HG03064 (cell line): ENCODE results near the gene DCBLD2.

ENCODE experiments used
- ATAC-seq: cut with Tn5 transposase; IDR thresholded peaks from one replicate; pipeline ENCODE4 v1.9.1; 2021; ENCODE audit warnings: low read depth; ENCODE audit not compliant: unreplicated experiment

Gene DCBLD2

GRCh38 chr3:98901392-98902350 is at the start of gene DCBLD2:
DCBLD2 (minus strand) TSS chr3:98901695; CDS start chr3:98901326, 369 bp downstream.
- ATAC-seq: peak; percentile 100

GRCh38 chr3:98945666-98946065 is 44.2 kb upstream of the DCBLD2 start:
- no peak for ATAC-seq

- ATAC-seq: no peak
Measured at GRCh38 chr3:98945101-98945524, 43.6 kb upstream of the DCBLD2 start.

- no peak for ATAC-seq
Measured at GRCh38 chr3:98930413-98930812, 28.9 kb upstream of the DCBLD2 start.

DNA sequence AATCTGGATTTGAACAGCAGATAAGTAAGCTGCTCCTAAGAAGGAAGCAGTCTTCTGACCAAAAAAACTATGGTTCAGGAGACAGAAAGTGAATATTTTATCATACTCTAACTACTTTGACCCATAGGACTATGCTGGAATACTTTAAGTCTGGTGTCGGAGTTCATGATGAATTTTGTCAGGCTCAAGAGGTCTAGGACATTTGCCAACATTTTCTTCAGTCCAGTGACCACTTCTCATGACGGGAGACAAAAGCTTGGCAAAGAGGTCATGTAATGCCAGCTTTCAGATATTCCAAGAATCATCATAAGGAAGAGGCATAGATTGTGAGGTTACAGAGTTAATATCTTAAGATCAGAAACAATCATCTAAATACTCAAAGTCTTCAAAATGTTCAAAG is 20.5 kb upstream of the DCBLD2 start:
- ATAC-seq: no peak

DNA sequence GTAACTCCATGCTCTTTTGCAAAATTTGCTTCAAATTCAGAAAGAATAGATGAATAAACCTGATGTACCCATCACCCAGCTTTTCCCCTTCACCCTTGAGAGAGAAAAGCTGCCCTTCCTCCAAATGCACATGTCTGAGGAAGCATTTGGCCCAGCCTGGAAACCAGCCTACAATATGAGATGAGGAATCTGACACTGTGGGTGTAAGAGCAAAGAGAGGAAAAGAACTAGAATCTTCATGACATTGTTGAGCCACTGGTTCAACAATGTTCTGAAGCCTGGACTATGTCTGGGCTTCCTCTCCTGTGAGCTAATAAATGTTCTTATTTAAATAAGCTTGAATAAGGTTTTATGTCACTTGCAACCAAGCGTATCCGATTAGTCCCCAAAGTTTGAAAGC is 18.7 kb upstream of the DCBLD2 start:
- ATAC-seq: no peak

- no peak for ATAC-seq
Measured at GRCh38 chr3:98918586-98918985, 17.1 kb upstream of the DCBLD2 start.

DNA sequence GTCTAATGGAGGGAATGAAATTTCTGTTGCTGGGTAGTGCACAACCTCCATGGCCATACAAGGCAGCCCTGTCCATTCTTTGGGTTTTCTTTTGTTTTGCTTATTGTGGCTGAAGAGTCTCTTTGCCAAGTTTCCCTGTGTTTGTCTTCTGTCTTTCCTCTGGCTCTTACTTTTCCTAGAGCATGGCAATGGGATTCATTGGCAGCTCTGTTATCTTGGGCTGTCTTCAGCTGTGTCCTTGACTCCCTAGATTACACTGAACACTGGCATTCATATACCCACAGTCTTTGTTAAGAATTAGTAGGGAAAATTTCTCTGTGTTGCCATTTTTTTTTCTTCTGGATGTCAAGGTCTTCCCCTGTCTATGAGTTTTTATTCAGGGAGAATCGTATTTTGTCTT is 16.1 kb upstream of the DCBLD2 start:
- no peak for ATAC-seq

GRCh38 chr3:98914210-98915080 is 12.9 kb upstream of the DCBLD2 start:
- ATAC-seq: no peak

DNA sequence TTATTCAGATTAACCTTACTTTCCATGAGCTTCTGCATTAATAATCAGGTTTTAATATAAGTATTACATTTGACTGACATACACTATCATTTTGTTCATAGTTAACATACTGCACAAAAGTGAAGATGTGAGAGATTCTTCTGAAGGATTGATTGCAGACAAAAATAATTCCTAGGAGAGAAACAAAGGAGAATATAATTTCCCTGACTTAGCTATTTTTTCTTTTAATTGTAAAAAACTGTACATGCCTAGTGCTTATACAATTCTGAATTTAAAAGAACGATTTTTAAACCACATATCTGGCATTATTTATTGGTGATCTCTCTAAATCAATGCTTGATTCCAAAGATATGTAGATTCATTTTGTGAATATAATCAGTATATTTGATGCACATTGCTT is 11.0 kb upstream of the DCBLD2 start:
- no peak for ATAC-seq

- no peak for ATAC-seq
Measured at GRCh38 chr3:98906230-98906629, 4.7 kb upstream of the DCBLD2 start.

DNA sequence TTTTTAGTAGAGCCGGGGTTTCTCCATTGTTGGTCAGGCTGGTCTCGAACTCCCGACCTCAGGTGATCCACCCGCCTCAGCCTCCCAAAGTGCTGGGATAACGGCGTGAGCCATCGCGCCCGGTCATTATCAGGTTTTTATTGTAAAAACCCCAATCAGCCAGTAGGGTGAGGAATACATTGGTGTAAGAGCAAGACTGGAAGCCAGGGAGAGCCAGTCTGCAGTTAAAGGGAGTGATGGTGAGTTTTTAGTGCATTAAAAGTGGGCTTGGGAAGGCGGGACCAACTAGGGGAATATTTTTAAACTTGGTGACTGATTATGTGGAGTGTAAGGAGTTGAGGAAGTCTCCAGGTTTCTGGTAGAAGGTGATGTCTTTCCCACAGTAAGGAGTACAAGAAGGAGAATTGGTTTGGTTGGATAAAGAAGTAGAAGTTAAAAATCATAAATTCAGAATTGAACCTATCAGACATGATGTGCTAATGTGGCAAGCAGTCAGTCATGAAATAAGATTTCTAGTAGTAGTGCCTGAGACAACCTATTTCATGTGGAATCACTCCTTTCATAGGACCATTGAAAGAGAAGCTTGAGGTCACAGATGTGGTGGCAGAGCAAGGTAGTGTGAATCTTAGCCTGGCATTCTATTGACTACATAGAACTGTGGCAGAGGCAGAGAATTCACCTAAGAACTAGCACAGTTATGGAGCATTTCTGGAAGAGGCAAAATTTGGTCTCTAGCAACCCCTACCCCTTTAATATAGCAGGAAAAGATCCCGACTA is 2.4 kb upstream of the DCBLD2 start:
- ATAC-seq: no peak

GRCh38 chr3:98903099-98903498 is 1.6 kb upstream of the DCBLD2 start:
- ATAC-seq: no peak

- no peak for ATAC-seq
Measured at GRCh38 chr3:98902351-98902740, 851 bp upstream of the DCBLD2 start.

DNA sequence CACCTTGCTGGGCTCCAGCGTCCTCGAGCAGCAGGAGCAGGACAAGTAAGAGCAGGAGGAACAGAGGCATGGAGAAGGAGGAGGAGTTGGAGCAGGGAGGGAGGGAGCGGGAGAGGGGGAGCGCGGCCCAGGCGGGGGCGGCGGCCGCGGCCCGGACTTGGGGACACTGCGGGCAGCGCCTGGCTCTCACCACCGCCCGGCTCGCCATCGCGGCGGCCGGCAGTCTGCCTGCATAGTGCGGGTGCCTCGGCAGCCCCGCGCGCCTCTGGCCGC is 440 bp downstream of the DCBLD2 start:
- ATAC-seq: peak; percentile 33

DNA sequence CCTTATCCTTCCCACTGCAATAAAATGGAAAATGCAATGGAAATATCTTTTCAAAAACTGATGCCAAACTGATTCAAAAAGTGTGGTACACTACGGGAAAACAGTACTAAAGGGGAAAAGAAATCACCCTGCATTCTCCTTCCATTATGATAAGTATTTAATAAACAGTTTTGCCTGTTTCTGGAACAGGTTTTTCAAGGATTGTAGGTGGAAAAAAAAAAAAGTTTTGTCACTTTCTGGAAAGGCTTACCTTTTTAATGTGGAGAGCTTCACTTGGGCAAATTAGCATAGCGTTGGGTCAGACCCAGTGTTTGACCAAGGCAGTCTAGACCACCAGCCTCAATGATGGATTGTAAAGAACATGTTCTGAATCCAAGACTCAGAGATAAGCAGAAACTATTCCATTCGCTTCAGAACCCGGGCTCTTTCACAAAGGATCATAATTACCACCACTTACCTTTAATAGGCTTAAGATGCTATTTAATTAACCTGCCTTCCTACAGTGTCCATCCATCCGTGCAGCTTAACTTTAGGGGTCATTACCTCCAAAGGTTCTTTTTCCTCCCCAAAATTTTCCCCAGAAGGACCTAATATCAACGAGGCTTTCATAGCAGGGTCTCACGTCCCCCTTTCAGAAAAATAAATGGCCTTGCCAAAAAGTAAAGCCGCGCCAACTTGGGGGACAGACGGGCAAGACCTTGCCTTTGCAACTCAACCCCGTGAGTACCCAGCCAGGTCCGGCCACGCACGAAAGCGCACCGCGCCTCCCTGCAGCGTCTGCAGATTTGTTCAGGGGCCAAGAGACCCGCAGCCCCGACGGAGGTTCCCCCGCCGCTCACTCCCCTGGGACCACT is 1.0 kb downstream of the DCBLD2 start:
- no peak for ATAC-seq

DNA sequence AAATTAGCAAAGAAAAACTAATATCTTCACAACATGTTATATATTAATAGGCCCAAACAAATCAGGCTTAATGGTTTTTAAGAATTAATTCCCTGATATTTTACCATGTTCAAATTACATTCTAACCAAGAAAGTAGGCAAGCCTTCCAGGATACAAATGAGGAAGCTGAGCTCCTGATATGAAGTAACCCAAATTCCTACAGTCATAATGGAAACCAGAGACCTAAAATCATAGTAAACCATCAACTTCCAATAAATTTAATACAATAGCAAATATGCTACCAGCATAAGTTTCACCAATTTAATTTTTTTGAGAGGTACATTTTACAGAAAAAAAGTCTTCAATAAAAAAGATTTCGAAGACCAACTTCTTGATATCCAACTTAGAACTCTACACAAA is 3.8 kb downstream of the DCBLD2 start:
- no peak for ATAC-seq

DNA sequence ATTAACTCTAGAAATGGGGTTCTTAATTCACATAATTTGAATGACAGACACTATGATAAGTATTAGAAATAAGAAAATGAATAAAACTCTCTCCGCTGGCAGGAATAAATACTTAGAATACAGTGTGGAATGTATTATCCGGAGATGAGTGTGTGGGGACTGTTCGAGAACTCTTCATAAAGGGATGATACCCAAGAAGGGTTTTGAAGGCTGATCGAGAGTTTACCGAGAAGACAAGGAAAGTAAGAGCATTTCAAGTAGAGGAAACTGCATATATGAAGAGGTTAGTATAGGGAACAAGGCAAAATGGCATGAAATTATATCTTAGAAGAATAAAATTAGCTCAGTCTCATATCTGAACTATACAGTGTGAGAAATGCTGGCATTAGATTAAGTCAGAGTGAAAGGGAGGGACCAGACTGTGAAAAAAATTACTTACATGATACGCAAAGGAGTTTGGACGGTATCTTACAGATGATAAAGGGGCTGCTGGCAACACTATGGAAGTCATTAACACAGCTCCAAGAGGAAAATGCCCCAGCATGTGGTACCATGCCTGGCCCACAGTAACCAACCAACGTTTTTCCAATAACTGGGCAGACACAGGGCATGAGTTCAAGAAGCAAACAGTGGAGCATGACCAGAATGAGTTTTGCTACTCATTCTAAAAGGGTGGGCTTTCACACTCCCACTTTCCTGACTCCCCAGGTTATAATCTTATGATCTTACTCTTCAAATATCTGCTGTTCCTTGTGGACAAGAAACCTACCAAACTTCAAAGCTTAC is 6.5 kb downstream of the DCBLD2 start:
- no peak for ATAC-seq

- ATAC-seq: no peak
Measured at GRCh38 chr3:98893740-98894139, 7.8 kb downstream of the DCBLD2 start.
